NCI-H2081 treated with DMSO at 0.1 percent for 48 hours (cell line): ENCODE data around the gene RASA2.

Experiments used
- DNase-seq: peaks from one replicate; lab custom pipeline; 2025; lab: John Stamatoyannopoulos, UW

RASA2 gene, protein sequence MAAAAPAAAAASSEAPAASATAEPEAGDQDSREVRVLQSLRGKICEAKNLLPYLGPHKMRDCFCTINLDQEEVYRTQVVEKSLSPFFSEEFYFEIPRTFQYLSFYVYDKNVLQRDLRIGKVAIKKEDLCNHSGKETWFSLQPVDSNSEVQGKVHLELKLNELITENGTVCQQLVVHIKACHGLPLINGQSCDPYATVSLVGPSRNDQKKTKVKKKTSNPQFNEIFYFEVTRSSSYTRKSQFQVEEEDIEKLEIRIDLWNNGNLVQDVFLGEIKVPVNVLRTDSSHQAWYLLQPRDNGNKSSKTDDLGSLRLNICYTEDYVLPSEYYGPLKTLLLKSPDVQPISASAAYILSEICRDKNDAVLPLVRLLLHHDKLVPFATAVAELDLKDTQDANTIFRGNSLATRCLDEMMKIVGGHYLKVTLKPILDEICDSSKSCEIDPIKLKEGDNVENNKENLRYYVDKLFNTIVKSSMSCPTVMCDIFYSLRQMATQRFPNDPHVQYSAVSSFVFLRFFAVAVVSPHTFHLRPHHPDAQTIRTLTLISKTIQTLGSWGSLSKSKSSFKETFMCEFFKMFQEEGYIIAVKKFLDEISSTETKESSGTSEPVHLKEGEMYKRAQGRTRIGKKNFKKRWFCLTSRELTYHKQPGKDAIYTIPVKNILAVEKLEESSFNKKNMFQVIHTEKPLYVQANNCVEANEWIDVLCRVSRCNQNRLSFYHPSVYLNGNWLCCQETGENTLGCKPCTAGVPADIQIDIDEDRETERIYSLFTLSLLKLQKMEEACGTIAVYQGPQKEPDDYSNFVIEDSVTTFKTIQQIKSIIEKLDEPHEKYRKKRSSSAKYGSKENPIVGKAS

DNA sequence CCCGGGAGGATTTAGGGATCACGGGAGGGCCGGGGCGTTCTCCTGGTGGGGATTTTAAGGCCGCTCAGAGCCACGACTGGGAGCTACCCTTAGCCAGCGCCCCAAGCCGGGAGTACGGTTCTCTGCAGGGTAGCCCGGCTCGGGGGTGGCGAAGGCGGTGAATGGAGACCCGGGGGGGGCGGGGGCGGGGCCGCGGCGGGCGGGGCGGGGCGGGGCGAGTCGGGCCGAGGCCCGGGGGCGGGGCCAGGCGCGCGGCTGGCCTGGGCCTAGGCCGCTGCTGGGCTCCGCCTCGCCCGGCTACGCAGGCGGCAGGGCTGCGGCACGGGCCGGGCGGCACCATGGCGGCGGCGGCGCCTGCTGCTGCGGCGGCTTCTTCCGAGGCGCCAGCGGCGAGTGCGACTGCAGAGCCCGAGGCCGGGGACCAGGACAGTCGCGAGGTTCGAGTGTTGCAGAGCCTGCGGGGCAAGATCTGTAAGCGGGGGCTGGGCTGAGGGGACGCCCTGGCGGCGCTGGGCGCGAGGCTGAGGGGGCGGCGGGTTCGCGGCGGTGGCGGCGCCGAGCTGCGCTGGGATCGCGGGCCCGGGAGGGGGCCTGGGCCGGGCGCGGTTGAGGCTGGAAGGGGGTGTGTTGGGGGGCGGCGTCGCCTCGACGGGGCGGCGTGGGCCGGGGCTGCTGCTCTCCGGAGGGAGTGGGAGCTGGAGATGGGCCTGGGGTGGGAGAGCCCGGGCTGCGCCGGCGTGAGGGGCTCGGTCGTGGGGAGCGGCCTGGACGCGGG lies at the start of gene RASA2:
RASA2 (plus strand) TSS at position 282 of the 775 bp plus-strand sequence; CDS start at position 339, 57 bp downstream.
- peak; percentile 46 for DNase-seq

- DNase-seq: no peak
Measured at GRCh38 chr3:141439589-141439988, 47.2 kb upstream of the RASA2 start.

GRCh38 chr3:141440942-141441341 lies 45.9 kb upstream of the RASA2 start:
- DNase-seq: no peak

GRCh38 chr3:141441381-141442364 lies 45.2 kb upstream of the RASA2 start:
- DNase-seq: no peak

- no peak for DNase-seq
Measured at GRCh38 chr3:141442446-141442845, 44.4 kb upstream of the RASA2 start.

DNA sequence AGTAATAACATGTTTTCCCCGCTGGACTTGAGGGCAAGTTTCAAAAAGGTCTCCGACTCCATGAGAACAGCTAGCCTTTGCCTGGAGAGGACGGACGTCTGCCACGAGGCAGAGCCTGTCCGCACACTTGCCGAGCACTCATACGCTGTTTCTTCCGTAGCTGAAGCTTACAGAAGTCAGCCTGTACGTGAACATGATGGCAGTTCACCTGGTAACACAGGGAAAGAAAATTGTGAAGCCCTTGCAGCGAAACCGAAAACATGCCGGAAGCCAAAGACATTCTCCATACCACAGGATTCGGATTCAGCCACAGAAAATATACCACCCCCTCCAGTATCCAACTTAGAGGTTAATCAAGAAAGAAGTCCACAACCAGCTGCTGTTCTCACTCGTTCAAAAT lies 43.9 kb upstream of the RASA2 start:
- no peak for DNase-seq

DNA sequence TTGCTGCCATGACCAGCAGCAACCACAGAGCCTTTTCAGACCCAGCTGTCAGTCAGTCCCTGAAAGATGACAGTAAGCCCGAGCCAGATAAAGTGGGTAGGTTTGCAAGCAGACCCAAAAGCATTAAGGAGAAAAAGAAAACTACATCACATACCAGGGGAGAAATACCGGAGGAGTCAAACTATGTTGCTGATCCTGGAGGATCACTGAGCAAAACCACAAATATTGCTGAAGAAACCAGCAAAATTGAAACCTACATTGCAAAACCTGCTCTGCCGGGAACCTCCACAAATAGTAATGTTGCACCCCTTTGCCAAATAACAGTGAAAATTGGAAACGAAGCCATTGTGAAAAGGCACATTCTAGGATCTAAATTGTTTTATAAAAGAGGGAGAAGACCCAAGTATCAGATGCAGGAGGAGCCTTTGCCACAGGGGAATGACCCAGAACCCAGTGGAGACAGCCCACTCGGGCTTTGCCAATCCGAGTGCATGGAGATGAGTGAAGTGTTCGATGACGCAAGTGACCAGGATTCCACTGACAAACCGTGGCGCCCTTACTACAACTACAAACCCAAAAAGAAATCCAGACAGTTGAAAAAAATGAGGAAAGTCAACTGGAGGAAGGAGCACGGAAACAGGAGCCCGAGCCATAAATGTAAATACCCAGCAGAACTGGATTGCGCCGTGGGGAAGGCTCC lies 42.1 kb upstream of the RASA2 start:
- DNase-seq: no peak

DNA sequence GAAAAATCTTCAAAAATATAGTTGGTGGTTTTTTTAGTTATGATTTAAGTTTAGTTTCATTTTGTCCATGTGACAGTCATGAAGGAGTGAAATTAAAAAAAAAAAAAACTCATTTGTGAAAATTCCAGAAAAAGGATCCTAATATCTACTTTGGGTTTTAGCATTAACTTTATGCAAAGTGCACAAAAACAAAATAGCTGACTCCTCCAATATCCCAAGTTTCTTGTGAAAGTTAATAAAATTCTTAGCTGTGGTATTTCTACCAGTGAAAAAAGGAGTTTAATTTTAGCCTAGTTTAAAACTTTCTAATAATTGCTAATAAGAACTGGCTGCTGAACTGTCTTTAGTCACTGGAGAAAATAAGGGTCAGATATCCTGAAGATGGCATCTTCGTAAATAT lies 40.8 kb upstream of the RASA2 start:
- DNase-seq: no peak

DNA sequence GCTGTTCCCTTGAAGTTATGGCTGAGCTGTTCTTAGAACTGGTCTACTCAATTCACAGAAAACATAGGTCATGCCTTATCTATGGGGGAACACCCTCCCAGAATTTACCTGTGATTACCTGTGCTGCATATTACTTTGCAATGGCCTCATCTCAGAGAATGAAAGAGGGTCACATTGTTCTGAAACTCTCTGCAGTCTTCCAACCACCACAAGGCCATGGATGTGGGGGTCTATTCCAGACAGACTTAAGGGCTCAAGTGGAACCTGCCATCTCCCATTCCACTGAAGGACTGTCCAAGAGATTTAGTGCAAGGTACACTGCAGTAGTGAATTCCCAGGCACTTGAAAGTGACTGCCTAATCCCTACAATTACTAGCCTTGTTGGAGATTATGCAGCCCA lies 40.1 kb upstream of the RASA2 start:
- no peak for DNase-seq

DNA sequence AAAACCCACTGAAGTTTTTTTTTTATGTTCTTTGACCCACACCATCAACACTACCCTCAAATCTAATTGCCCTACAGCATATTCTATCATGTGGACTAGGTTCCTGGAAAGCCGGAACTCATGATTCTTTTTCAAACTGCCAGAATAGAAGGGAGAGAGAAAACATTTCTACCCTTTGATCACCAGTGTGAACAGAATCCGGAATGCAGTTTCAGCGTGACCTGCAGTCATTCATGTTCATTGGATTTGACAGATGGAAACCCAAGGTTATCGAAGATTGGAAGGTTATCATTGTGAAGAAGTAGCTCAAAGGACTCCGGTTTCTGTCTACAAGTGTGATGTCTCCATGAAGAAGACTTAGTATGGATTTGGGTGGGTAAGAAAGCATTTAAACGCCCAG lies 39.4 kb upstream of the RASA2 start:
- no peak for DNase-seq

GRCh38 chr3:141448606-141449220 lies 38.1 kb upstream of the RASA2 start:
- DNase-seq: no peak

DNA sequence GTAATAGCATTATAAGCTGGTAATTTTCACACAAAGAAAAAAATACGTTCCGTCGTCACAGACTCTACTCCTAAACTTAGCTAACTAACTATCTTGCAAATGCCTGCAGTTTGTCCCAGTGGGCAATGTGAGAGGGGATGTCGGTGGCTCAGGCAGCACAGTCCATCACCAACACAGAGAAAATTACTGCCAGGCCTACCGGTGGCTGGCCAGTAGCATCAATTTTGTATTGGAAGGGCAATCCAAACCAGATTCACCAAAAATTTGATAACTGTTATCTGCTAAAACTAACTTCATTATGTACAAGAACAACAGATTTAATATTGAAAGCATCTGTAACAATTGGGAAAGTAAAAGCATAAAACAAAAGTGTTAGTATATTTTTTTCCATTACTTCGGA lies 37.4 kb upstream of the RASA2 start:
- DNase-seq: no peak

DNA sequence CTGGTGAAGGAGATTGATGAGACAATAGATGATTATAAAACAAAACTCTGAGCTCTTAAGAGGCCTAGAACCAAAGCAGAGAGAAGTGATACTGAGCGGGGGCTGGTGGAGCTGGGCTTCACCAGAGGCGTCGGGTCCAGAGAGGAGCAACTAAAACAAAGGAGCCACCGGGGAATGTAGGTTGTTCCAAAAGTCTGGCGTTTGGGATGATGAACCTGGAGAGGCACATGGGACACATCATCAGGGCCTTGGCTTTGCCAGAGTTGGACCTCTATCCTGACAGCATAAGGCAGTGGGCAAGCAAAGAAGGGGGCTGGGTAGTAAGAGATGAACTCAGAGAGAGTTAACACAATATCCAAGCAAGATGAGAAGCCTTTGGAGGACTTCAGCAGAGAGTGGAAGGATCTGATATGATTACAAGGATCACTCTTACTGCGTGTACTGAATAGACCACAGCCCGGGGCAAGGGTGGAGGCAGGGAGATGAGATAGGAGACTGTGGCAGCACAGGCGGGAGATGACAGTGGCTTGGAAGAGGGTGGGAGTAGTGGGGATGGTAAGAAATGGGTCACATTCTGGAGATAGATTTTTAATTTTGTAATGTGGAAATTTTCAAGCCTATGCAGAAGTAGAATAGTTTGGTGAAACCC lies 36.0 kb upstream of the RASA2 start:
- DNase-seq: no peak

- no peak for DNase-seq
Measured at GRCh38 chr3:141452045-141452444, 34.8 kb upstream of the RASA2 start.

GRCh38 chr3:141452773-141453172 lies 34.1 kb upstream of the RASA2 start:
- no peak for DNase-seq

GRCh38 chr3:141454054-141454453 lies 32.8 kb upstream of the RASA2 start:
- DNase-seq: no peak

DNA sequence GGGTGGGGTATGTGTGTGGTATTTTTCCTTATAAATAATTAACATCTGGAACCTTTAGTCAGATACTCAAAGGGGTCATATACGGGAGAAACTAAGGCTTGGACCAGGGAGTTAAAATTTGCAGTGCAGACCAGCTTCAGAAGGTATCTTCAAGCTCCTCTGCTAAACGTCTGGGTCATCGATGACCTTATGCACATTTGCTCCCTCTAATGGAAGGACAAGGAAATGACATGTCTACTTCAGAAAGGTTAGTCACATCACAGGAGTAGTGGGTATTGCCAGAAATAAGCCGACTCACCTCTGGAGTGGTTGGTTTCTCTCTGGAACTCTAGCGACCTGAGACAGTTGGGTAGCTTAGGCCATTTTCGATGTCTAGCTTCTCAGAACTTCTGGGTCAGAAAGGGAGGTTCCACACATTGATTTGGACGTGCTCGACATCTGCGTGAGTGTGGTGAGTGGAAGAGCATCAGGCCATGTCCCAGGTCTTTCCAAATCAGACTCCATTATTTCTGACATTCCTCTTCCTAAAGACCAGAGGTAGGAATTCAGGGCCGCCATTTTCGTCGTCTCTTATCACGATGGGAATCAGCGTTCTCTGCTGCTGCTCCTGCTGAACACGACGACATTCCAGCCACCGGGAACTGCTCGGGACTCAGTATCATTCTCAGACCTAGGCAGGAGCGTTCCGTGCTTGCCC lies 31.8 kb upstream of the RASA2 start:
- peak; percentile 68 for DNase-seq

DNA sequence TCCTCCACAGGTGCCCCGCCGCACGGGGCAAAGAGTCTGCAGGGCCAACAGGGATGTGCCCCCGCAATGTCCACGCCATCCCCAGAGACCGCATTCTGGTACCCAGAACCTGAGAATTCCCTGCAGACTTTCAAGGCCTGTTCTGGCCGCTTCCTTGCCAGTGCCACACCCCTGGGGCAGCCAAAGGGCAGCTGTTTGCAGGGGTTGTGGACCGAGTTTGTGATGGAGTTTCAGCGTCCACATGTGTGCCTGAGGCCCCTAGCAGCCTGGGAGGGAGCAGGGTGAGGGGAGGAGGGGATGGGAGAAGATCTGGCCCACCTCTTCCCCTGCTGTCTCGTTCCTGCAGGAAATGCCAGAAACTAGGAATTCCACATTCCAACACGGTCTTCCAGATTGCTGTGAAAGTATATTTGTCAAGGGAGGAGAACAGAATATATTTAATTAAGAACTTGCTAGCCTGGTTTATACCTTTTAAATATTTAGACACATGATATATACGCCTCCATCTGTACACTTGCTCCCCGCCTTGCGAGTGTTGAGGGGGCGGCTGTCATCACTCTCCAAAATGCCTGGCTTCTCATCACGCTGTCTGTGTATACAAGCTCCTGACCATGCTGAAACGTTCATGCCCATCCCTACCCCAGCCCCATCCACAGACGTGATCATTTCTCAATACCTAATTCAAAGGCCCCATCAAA lies 31.1 kb upstream of the RASA2 start:
- DNase-seq: no peak

GRCh38 chr3:141456301-141456625 lies 30.6 kb upstream of the RASA2 start:
- DNase-seq: no peak
